Stimulated activated CD8-positive, alpha-beta memory T cell treated with anti-CD3 and anti-CD28 coated beads, Interleukin-4, amount 100 ng/mL, for 4 hours (primary cell): ENCODE results near the gene FAM163A.
"Not testable (repeated sequence)": the region's sequence is repeated elsewhere in the genome, so short reads cannot be mapped to it uniquely, and the experiment has no call there.

Source experiments
- DNase-seq, 2 donors: peaks; one replicate each; pipeline ENCODE4 v3.0.0-alpha.2; 2020; ENCODE audit warnings: low read depth in 2 of 2, low spot score in 1 of 2

Gene FAM163A

GRCh38 chr1:179742717-179743678 lies at the start of gene FAM163A:
Gene FAM163A (plus strand): TSS chr1:179743291. CDS start chr1:179813098, 69,807 bp downstream.
- no peak for DNase-seq

- not testable (repeated sequence) for DNase-seq
Observed at GRCh38 chr1:179694530-179694929, 48.6 kb upstream of the FAM163A start.

GRCh38 chr1:179702946-179703539 lies 40.0 kb upstream of the FAM163A start:
- DNase-seq = no peak

- DNase-seq = peak in 1 of 2 donors; percentile 17
Observed at GRCh38 chr1:179706339-179706941, 36.7 kb upstream of the FAM163A start.

- DNase-seq = no peak
Observed at GRCh38 chr1:179707406-179707805, 35.7 kb upstream of the FAM163A start.

- no peak for DNase-seq
Observed at GRCh38 chr1:179708434-179709195, 34.5 kb upstream of the FAM163A start.

GRCh38 chr1:179709841-179710329 lies 33.2 kb upstream of the FAM163A start:
- DNase-seq = no peak

- no peak for DNase-seq
Observed at GRCh38 chr1:179714159-179714558, 28.9 kb upstream of the FAM163A start.

GRCh38 chr1:179714623-179715022 lies 28.5 kb upstream of the FAM163A start:
- no peak for DNase-seq

- DNase-seq = no peak
Observed at GRCh38 chr1:179719272-179719671, 23.8 kb upstream of the FAM163A start.

GRCh38 chr1:179728271-179728670 lies 14.8 kb upstream of the FAM163A start:
- no peak for DNase-seq

GRCh38 chr1:179729881-179730280 lies 13.2 kb upstream of the FAM163A start:
- DNase-seq = no peak

- DNase-seq = no peak
Observed at GRCh38 chr1:179731643-179732042, 11.4 kb upstream of the FAM163A start.

GRCh38 chr1:179742291-179742690 lies 800 bp upstream of the FAM163A start:
- no peak for DNase-seq

GRCh38 chr1:179743679-179744400 lies 749 bp downstream of the FAM163A start:
- no peak for DNase-seq

GRCh38 chr1:179744401-179745130 lies 1.5 kb downstream of the FAM163A start:
- no peak for DNase-seq

GRCh38 chr1:179745131-179745611 lies 2.1 kb downstream of the FAM163A start:
- DNase-seq = no peak

- DNase-seq = no peak
Observed at GRCh38 chr1:179745743-179746142, 2.7 kb downstream of the FAM163A start.

- DNase-seq = no peak
Observed at GRCh38 chr1:179747611-179748010, 4.5 kb downstream of the FAM163A start.
